ENCODE measurements around the gene CABLES1. TPM values are rescaled to one million over a fixed set of nuclear protein-coding genes. Genes with fewer than 3 reads are reported as not detected.
"Not testable (repeated sequence)": the region's sequence is repeated elsewhere in the genome, so short reads cannot be mapped to it uniquely, and the experiment has no call there.

Gene CABLES1
- total RNA-seq, 3 donors from 2014 or later, result 8.1 to 13.0 (median 11.6) TPM

- Histone ChIP-seq H3K36me3 (ENCODE audit: low read depth) (no peaks in the 10 kb centered on the region), H3K9me3 (no peaks in the 10 kb centered on the region), H3K4me3 (no peak overlapping the region), H3K4me1 (ENCODE audit: low read depth) (peaks cover 5% of the 10 kb centered on the region)
- TF ChIP-seq CTCF (IDR thresholded peaks at IDR 0.05), result no peak
- intact Hi-C loops (cut with DNase I, micrococcal nuclease), result no loop called here
- no peak for DNase-seq
- no peak for ATAC-seq
Measured at GRCh38 chr18:23284629-23285028, 149.3 kb downstream of the CABLES1 start.

- H3K36me3 ChIP-seq (ENCODE audit: low read depth); H3K4me1 ChIP-seq (ENCODE audit: low read depth); H3K9me3 ChIP-seq; DNase-seq; H3K4me3 ChIP-seq; ATAC-seq; intact Hi-C loops (cut with DNase I, micrococcal nuclease): not testable (repeated sequence)
Measured at GRCh38 chr18:23285581-23285980, 150.3 kb downstream of the CABLES1 start.

- intact Hi-C loops (cut with DNase I, micrococcal nuclease), result no loop called here
- H3K4me1 ChIP-seq (ENCODE audit: low read depth), result no peaks in the 10 kb centered on the region
Measured at GRCh38 chr18:23291456-23292205, 156.3 kb downstream of the CABLES1 start.

GRCh38 chr18:23300231-23300805, 165.0 kb downstream of the CABLES1 start:
- no peak overlapping the region for H3K4me3 ChIP-seq
- no peaks in the 10 kb centered on the region for H3K36me3 ChIP-seq (ENCODE audit: low read depth)
- intact Hi-C loops (cut with DNase I, micrococcal nuclease), result no loop called here
- H3K4me1 ChIP-seq (ENCODE audit: low read depth), result no peaks in the 10 kb centered on the region
- TF ChIP-seq CTCF (IDR thresholded peaks at IDR 0.05), result no peak
- DNase-seq (no peak), ATAC-seq (no peak)
- no peaks in the 10 kb centered on the region for H3K9me3 ChIP-seq

More at GRCh38 chr18:23291456-23292205, 156.3 kb downstream of the CABLES1 start:
- ATAC-seq, result no peak
- DNase-seq, result no peak
- Histone ChIP-seq H3K9me3 (no peaks in the 10 kb centered on the region), H3K36me3 (ENCODE audit: low read depth) (no peaks in the 10 kb centered on the region), H3K4me3 (no peak overlapping the region)
- no peak for TF ChIP-seq CTCF (IDR thresholded peaks at IDR 0.05)

GRCh38 chr18:23301972-23302371, 166.7 kb downstream of the CABLES1 start:
- Histone ChIP-seq H3K4me3 (no peak overlapping the region), H3K9me3 (no peaks in the 10 kb centered on the region), H3K36me3 (ENCODE audit: low read depth) (no peaks in the 10 kb centered on the region), H3K4me1 (ENCODE audit: low read depth) (no peaks in the 10 kb centered on the region)
- DNase-seq, result no peak
- ATAC-seq, result no peak
- intact Hi-C loops (cut with DNase I, micrococcal nuclease), result no loop called here
- no peak for TF ChIP-seq CTCF (IDR thresholded peaks at IDR 0.05)

- no peak for TF ChIP-seq CTCF (IDR thresholded peaks at IDR 0.05)
- no peak for ATAC-seq
Measured at GRCh38 chr18:23302511-23302850, 167.2 kb downstream of the CABLES1 start.

More at GRCh38 chr18:23302511-23302850, 167.2 kb downstream of the CABLES1 start:
- H3K9me3 ChIP-seq, result no peaks in the 10 kb centered on the region
- H3K4me3 ChIP-seq, result no peak overlapping the region
- H3K4me1 ChIP-seq (ENCODE audit: low read depth), result no peaks in the 10 kb centered on the region
- no peak for DNase-seq
- no peaks in the 10 kb centered on the region for H3K36me3 ChIP-seq (ENCODE audit: low read depth)
- intact Hi-C loops (cut with DNase I, micrococcal nuclease), result no loop called here
